ENCODE results near the gene ZBED3.
A peak's percentile ranks its signal among the peaks of the same experiment; 100 is the strongest.
"Not testable (repeated sequence)": the region's sequence is repeated elsewhere in the genome, so short reads cannot be mapped to it uniquely, and the experiment has no call there.

Gene ZBED3

DNA sequence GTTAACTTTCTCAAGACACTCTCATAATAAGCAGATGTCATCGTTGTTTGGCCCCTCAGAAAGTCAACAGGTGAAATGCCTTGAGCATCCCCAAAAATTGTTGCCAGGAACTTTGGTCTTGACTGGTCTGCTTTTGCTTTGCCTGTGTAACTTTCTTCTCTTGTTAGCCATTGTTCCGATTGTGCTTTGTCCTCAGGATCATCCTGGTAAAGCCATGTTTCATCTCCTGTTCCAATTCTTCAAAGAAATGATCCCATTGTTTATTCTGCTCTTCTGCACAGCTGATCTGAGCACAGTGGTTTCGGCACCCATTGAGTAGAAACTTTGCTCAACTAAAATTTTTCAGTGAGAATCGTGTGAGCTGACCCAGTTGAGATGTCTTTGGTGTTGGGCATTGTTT is 8.1 kb upstream of the ZBED3 start:
- TF ChIP-seq, protein P1, sequence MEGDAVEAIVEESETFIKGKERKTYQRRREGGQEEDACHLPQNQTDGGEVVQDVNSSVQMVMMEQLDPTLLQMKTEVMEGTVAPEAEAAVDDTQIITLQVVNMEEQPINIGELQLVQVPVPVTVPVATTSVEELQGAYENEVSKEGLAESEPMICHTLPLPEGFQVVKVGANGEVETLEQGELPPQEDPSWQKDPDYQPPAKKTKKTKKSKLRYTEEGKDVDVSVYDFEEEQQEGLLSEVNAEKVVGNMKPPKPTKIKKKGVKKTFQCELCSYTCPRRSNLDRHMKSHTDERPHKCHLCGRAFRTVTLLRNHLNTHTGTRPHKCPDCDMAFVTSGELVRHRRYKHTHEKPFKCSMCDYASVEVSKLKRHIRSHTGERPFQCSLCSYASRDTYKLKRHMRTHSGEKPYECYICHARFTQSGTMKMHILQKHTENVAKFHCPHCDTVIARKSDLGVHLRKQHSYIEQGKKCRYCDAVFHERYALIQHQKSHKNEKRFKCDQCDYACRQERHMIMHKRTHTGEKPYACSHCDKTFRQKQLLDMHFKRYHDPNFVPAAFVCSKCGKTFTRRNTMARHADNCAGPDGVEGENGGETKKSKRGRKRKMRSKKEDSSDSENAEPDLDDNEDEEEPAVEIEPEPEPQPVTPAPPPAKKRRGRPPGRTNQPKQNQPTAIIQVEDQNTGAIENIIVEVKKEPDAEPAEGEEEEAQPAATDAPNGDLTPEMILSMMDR (conservative IDR thresholded peaks at IDR 0.05; ENCODE audit: low read length): no peak
- no peak for DNase-seq (ENCODE audit: low read depth)
- no peak overlapping the region for H3K4me3 ChIP-seq (ENCODE audit: low read length)

DNA sequence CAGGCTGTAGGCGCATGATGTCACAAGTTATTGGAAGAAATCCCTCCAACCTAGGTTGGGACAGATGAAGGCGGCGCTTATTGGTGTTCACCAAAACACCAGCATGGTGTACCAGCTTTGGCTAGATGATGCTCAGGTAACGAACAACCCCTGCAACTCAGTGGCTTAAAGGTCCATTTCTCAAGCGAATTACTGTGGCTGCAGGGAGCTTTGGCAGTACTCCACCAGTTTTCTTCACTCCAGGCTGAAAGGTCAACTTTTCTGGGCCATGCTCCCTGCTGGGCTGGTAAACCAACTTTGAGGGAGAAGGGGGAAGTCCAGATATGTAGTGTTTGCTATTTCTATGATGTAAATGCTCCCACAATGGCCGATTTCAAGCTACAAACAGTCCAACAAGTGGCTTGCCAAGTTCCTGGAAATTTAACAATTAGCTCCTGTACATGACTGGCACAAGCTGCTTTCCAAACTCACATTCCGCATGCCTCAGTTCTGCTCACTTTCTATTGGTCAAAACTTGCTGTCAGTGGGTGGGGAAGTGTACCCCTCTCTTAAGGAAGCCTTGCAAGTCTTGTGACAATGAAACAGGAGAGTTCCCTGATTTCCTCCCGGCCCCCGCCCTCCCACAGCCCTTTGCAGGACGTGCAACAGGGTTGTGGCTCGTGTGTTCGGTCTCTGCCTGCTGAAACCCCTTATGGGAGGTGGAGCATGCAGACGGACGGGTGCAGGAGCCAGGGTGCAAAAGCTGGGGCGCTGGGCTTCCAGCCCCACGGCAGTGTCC is 588 bp upstream of the ZBED3 start:
- DNase-seq (ENCODE audit: low read depth): no peak
- TF ChIP-seq, protein P1 (conservative IDR thresholded peaks at IDR 0.05; ENCODE audit: low read length): no peak
- peak overlapping the region; percentile 76 for H3K4me3 ChIP-seq (ENCODE audit: low read length)

DNA sequence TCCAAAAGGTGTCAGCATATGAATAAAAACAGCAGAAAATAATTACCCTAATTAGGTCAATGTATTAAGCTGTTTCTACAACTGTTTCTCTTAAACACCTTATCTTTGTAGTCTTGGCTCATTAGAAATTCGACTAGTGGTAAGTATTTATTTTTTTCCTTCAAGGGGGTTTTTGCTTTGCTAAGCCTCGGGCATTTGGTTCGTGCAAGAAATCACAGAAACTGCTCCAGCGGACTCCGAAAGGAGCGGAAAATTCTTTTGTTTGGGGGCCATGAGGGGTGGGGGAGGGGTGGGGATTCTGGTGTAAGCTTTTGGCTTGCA is 757 bp downstream of the ZBED3 start:
- DNase-seq (ENCODE audit: low read depth): no peak
- TF ChIP-seq, protein P1 (conservative IDR thresholded peaks at IDR 0.05; ENCODE audit: low read length): no peak

DNA sequence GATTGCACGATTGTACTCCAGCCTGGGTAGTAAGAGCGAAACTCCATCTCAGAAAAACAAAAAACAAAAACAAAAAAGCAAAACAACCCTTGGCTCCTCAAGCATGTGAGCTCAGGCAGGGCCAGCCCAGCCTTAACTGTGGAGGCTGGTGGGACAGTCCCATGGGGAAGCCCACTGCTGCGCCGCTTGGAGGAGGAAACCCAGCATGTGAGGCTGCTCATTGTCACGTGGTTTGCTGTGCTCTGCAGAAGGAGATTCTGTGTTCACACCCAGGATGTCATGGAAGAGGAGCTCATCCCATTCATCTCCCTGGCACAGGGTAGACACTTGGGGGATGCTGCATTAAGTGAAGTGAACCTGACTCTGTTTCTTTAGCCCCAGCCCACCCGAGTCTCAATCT is 4.0 kb downstream of the ZBED3 start:
- no peak overlapping the region for H3K4me3 ChIP-seq (ENCODE audit: low read length)
- DNase-seq (ENCODE audit: low read depth): no peak
- TF ChIP-seq, protein P1 (conservative IDR thresholded peaks at IDR 0.05; ENCODE audit: low read length): no peak

More for the DNA sequence above, 757 bp downstream of the ZBED3 start:
- H3K4me3 ChIP-seq (ENCODE audit: low read length): peak overlapping the region; percentile 76

DNA sequence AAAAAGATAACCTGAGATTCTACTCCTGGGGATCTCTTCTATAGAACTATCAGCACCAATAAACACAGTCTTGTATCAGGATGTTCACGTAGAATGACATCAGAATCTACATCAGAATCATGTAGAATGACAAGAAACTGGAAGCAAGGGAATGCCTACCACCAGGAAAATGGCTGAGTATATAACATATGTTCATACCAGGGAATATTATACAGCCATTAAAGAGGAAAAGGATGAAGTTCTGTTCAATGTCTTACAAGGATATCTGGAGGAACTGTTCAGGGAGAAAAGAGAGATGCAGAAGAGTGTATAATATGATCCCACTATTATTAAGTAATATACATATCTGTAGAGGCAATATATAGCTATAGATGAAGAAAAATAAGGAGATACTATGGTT is 4.8 kb downstream of the ZBED3 start:
- TF ChIP-seq, protein P1 (conservative IDR thresholded peaks at IDR 0.05; ENCODE audit: low read length): no peak
- H3K4me3 ChIP-seq (ENCODE audit: low read length): no peak overlapping the region
- no peak for DNase-seq (ENCODE audit: low read depth)

DNA sequence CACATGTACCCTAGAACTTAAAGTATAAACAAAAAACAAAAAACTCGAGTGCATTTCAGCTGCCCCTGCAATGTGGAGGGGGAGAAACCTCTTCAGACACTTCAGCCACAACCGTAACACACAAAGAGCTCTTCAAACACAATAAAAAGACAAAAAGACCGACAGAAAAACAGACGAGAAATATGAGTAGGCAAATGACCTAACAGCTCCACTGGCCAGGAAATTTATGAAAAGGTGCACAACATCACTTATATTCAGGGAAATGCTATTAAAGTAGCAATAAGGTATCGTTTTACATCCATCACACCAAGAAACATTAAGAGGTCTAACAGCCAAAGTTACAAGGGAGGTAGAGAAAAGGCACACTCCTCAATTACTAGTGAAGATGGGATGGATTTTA is 6.2 kb downstream of the ZBED3 start:
- TF ChIP-seq, protein P1 (conservative IDR thresholded peaks at IDR 0.05; ENCODE audit: low read length): no peak
- no peak for DNase-seq (ENCODE audit: low read depth)
- no peak overlapping the region for H3K4me3 ChIP-seq (ENCODE audit: low read length)

DNA sequence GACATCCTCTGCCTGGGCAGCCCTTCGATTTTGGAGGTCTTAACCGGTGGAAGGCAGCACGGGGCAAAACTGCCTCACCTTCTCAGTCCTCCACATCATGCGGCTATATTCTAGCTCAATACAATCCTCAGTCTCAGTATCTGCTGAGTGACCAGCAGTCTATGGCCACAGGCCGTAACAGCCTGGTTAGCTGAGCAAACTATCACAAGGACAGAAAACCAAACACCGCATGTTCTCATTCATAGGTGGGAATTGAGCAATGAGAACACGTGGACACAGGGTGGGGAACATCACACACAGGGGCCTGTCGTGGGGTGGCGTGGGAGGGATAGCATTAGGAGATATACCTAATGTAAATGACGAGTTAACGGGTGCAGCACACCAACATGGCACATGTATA is 6.6 kb downstream of the ZBED3 start:
- not testable (repeated sequence) for H3K4me3 ChIP-seq (ENCODE audit: low read length); DNase-seq (ENCODE audit: low read depth)

DNA sequence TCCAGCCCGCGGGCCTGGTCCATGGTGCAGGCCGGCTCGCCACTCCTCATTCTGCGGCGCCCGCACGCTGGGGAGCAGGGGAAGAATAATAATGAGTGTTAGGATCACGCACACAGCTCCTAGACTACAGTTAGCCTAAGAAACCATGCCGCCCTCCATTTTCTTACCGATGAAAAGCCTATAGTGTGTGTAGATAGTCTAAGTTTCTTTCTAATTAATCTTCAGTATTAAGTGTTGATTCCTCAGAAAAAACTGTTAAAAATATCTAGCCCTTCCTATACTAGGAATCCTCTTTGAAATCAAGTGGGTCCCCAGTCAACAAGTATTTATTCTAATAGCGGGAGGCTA is 9.3 kb downstream of the ZBED3 start:
- DNase-seq (ENCODE audit: low read depth): no peak
- TF ChIP-seq, protein P1 (conservative IDR thresholded peaks at IDR 0.05; ENCODE audit: low read length): no peak
- no peak overlapping the region for H3K4me3 ChIP-seq (ENCODE audit: low read length)
